HG03469 (cell line): Measurements from ENCODE around the gene ACOT7.

Experiments used
- ATAC-seq: cut with Tn5 transposase; IDR thresholded peaks from one replicate; pipeline ENCODE4 v1.9.1; 2021; ENCODE audit warnings: mild to moderate bottlenecking, moderate library complexity, moderate number of reproducible peaks; ENCODE audit not compliant: unreplicated experiment

ACOT7 gene

DNA sequence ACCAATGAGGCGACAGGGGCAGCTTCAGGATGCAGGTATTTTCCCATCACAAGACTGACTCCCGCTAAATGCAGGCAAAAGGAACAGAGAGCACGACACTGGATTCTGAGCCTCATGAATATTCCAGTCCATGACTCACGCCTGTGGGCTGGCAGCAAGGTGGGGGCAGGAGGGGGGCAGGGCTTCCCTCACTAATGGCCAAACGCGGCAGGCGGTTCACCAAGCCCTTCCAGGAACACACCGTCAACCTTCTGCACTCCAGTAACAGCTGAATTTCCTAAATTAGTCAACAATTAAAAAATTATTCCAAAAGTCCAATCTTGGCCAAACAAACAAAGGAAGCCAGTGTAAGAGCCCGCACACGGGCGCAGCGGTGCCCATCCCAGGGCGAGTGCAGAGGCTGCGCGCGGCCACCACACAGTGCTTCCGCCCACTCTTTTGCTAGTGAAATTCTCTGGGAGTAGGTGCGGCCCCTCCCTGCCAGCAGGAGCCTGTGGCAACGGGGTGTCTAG, 120.1 kb downstream of the ACOT7 start:
- ATAC-seq = no peak

DNA sequence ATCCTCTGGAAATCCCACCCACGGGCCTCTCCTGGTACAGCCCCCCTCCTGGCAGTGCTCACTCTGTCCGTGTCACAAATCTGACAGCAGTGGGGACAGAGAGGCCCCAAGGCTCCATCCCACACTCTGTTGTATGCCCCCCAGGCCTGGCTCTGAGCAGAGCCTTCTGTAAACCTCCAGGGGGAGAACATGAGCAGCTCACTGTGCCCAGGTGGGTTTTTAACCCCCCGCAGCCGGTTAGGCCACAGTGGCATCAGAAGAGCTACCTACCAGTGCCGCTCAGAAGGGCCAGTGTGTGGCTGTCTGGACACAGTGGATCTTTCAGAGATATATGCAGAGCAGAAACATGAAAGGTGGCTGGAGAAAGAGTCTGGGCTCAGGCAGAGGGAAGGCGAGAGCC, 120.7 kb downstream of the ACOT7 start:
- ATAC-seq = no peak

DNA sequence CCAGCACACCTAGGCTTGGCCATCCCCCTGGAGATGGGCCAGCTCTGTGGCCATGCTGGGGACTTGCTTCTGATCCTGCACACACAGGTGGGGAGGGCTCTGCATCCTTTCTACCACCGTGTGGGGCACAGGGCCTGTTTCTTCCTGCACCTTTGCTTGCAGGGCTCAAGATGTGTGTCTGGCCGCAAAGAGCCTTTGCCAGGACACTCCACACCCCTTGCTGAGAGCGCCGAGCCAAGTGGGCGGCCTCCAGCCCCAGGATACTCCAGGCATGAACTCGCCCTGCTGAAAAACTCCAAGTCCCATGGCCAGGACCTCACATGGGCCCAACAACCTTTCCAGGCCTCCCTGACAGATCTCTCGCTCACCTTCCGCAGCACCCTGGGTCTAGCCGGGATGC, 121.1 kb downstream of the ACOT7 start:
- ATAC-seq = no peak

DNA sequence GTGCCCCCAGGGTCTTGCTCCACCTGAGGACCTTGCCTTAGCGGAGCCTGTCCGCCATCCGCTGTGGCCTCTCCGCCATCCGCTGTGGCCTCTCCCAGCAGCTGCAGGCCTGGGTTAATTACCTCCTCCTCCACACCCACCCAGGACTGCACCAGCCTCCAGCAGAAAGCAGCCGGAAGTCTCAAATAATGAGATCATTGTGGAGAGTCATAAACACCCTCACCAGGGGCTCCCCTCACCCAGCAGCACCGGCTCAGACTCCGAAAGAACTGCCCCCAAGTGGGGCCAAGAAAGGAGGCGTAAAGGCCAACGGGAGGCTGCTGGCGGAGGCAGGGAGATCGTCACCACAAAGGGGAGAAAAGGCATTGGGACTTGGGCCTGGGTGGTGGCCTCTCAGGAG, 122.0 kb downstream of the ACOT7 start:
- no peak for ATAC-seq

DNA sequence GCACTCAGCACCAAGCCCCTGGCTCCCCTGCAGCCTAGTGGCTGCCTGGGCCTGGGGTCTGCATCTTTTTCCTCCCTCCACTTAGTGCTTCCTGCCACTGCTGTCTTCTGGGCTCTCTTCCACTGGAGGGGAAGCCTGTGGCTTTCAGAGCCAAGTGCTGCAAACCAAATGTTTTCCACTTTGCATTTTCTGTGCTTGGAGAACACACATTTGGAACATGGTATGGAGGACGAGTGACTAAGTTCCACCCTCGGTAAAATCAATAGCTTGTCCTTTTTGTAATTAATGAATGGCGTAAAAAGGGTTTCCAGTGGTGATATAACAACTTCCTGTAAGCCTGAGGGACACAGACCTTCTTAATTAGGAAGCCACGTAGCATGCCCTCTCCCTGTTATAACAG, 122.6 kb downstream of the ACOT7 start:
- no peak for ATAC-seq

DNA sequence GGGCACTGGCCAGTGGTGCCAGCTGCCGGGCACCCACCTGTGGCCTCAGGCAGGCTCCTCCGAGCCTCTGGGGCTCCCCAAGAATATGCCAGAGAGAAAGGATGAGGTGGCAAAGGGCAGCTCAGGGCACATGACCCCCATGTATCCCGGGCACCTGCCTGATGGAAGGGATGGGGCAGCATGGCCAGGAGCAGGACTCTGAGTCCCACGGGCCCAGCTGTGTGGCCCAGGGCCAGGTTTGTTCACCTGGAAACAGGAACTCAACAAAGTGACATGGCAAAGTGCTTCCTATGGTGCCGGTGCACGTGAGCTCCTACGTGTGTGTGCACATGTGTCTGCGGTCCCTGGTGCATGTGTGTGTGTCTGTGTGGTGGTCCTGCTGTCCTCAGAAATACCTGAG, 123.2 kb downstream of the ACOT7 start:
- no peak for ATAC-seq

DNA sequence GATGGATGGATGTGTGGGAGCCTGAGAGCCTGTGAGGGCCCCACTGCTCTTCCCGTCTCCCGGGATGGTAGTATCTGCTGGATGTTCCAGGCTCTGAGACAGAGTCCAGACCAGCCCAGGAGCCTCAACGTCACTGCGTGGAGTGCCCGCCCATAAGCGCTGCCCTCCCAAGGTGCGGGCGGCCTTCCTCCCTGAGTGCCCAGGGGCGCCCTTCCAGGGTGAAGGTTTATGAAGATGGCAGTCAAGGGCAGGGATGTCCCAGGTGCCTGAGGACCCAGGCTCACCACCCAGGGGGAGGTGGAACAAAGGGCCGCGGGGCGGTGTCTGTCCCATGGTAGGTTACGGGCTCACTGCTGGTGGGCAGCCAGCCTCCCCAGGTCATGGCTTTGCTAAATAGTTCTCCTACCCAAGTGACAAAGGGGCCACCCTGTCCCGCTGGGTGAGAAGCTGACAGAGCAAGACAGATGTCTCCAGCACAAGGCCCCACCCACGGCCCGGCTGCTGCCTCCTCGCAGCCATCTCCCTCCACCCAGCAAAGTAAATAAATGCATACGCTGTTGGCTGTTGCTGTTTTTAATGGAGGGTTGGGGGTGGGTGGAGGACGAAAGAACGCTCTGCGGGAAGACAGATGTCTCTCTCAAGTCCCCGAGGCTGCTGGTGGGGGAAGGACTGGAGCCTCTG, 123.7 kb downstream of the ACOT7 start:
- no peak for ATAC-seq

DNA sequence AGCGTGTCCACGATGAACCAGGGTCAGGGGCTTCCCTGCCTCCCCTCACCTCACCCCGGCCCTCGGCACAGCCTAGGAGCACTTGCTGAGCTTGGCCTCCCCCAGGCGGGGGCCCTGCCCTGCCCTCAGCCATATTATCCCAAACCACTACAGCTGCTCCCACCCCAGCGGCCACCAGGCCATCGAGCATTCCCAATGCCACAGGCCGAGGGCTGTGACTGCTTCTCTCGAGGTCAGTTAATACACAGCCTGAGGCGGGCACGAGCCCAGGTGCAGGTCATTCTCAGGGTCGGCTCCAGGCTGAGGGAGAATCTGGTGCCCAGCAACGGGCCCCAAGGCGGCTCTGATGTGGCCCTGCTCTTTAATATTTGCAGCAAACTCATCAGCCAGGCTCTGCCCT, 124.3 kb downstream of the ACOT7 start:
- no peak for ATAC-seq

DNA sequence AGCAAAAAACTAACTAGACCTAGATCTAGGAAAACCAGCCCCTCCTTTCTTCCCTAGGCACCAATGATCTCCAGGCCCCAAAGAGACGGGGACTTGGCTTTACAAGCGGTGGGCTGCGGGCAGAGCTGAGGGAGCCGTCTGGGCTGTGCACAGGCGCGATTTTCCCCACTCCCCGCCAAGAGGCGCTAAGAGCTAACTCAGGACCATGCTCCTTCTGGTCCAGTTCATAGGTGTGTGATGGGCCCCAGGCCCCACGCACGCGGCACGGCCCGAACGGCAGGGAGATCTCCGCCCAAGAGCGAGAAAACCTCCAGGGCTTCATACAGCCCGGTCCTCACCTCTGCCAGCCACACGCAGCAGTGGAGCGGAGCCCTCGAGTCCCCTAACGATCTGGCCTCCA, 125.2 kb downstream of the ACOT7 start:
- ATAC-seq = no peak

DNA sequence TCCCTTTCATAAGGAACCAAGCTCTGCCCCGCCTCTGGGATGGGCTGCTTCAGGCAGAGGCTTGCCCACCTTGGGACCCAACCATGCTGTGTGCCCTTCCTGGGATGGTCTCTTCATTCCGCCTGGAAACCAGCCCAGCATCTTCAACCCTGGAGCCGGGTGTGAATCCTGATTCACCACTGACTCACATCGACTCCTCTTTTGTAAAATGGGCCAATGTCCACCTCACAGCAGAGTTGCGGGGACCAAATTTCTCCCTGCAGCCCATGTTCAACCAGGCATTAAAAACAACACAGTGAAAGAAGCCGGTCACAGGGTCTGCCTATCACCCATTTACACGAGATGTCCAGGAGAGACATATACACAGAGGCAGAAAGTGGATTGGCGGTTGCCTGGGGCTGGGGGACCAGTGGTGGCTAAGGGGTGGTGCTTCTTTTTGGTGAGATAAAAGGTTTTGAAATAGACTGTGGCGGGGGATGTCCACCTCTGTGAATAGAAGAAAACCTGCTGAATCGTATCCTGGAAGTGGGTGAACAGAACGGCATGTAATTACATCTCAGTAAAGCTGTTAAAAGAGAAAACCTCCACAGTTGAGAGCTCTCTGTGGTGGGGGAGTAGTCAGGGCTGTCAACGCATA, 125.8 kb downstream of the ACOT7 start:
- ATAC-seq = no peak

DNA sequence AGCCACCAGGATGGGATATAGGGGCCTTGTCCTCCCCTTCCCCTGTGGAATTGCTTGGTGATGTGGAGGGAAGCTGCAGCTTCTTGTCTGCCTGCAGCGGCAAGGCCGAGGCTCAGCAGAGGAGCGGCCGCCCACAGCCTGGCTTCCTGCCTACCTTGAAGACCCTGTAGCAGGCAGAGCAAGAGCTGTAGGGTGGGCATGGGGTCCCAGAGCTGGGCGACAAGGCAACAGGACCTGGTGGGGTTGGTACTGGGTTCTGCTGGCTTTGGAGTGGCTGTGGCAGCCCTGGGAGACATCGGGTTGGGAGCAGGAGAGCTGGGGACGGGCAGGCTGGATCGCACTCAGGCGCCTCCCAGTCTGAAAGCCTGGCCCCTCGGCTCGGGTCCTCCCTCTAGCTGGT, 126.9 kb downstream of the ACOT7 start:
- no peak for ATAC-seq

DNA sequence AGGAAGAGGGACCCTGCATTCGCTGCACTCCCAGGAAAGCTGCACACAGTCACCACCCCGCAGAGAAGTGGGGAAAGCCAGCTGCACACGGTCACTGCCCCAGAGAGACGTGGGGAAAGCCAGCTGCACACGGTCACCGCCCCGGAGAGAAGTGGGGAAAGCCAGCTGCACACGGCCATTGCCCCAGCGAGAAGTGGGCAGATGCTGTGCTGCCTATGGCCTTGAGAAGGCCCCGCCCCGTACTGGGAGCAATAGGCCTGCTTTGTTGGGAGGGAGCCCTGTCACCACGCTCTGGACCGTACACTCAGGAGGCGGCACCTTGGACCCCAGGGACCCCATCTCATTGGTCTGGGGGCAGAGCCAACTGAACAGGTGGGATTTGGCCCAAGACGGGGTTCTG, 128.4 kb downstream of the ACOT7 start:
- ATAC-seq = no peak

DNA sequence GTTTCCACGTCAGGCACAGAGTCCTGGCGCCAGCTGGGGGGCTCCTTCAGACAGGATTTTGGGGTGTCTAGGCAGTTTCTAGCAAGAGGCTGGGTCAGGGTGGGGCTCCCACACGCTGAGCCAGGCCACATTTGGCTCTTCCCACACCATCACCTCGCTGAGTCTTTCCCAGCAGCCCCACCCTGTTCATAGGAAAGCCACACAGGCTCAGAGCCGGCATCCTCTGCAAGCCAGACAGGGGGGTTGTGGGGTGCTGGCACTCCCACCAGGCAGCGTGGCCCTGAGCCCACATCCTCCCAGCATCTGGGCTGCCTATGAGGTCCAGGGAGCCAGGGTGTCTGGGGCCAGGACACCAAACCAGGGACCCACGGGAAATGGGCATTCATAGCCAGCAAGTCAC, 129.9 kb downstream of the ACOT7 start:
- ATAC-seq = no peak

DNA sequence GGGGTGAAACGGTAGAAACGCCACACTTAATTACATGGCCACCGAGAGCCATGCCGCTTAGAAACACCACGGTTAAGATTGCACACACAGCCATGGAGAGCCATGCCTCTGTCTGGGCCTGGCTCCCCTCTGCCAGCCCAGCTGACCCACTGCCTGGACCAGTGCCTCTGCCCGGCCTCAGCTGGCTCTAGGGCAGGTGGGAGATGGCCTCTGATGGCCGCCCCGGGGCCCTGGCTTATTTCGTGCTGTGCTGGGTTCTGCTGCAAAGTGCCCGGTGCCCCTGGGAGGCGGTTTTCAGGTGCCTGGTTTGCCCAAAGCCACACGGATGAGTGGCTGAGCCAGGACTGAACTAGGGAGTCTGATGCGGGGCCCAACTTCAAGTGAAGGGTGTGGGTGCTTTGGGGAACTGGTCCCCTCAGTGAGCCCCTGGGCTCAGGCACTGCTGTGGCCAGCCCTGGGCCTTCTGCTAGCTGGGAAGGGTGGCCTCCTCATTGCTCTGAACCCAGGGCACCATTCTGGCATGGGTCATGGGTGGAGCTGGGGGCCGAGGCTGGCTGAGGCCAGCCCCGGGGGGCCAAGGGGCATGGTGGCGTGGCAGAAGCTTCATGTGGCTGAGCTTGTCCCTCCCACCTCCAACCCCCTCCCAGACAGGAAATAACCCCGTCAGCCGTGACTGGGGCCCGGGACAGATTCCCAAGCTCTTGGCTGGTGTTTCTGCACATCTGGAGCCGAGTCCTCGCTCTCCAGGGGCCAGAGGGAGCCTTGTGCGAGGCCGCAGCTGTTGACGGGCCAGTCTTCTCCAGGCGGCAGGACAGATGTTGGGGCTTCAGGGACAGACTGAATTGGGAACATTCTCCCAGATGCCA, 130.8 kb downstream of the ACOT7 start:
- ATAC-seq = no peak

DNA sequence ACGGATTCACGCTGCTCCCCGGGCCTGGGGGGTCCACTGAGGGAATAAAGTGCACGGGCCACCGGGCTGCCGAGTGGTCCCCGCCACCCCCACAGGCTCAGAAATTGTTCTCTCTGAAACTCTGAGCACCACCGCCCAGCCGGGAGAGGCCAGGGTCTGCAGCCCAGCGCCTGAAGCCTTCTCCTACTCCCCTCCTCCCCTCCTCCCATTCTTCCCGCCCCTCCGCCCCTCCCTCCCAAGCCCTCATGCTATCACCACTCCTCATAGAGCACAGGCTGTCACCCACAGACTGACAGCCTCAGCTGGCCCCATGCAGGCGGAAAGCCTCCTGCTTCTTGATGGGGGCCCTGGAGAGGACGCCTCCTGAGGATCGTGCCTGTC, 132.0 kb downstream of the ACOT7 start:
- ATAC-seq = no peak

DNA sequence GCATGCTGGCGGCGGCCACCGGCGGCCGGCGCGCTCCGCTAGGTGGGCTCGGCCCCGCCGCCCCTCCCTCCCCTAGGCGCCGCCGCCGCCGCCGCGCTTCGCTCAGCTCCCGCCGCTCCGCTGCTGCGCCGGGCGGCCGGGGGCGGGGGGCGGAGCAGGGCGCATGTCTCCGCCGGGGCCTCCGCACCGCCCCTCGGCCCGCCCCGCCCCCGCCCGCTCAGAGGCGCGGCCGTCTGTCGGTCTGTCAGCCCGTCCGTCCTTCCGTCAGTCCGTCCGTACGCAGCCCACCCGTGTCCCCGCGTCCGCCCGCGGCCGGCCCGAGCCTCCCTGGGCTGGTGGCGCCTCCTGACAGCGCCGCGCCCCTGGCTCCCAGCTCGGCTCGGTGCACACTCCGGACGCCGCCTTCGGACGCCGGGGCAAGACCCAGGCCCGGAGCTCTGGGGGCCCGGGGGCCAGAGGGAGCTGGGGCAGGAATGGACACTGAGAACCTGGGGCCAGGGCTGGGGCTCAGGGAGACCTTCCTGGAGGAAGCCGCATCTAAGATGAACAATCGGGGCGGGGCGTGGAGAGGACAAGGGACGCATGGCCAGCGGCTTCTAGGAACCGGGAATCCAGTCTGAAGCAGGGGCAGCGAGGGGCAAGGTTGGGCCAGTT, 132.5 kb downstream of the ACOT7 start, which contains the start of gene GPR153:
TSS of gene GPR153 (minus strand) at position 138 of the 654 bp plus-strand sequence. CDS start 6,193 bp downstream, outside the sequence.
- no peak for ATAC-seq

DNA sequence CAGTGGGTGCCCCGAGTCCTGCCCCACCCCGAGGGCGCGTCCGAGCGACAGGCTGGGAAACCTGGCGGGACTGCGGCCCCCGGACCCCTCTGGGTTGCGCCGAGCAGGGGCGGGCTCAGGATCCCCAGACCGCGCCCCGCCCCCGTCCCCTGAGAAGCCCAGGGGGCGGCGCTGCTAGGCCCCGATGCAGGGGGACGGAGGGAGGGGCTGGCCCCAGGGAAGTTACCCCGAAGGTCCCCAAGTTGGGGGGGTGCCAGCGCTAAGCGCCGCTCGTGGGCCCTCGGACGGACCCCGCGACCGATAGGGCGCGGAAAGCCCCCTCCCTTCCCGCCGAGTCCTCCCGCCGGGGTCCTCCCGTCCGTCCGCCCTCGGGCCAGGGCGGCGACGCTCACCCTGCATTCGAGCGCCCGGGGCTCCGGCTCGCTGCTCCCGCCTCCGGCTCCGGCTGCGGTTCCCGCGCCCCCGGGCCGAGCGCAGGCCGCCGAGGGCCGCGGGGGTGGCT, 133.1 kb downstream of the ACOT7 start:
- ATAC-seq = no peak

DNA sequence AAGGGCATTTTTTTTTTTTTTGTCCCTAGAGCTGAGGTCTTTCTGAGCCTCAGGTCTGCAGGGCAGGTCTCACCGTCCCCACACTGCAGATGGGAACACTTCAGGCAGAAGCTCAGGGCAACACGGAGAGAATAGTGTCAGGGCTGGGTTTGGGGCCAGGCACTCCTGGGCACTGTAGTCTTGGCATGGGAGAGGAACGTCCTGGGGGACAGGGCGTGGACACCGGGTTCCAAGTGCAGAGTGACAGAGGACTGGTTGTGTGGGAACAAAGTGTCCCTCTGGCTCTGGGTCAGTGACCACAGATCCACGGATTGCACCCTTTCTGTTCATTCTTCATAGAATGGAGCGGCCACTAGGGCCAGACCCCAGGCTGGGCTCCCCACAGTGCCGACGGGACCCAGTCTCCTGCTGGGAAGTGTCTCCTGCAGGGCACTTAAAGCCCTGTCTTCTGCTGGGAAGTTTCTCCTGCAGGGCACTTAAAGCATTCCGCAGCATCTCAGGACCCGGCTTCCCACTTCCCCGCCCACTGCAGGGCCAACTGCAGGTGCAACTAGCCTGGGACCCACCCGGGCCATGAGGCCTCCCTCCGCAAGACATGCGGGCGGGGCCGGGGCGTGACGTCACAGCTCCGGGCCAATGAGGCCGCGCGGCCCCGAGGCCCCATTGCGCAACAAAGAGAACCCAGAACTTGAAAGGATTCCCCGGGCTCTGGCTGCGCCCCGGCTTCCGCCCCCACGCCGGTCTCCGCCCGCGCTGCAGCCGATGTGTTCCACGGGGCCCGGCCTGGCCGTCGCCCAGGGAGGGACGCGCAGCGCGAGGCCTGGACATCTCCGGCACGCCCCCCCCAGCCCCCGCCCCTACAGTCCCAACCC, 133.8 kb downstream of the ACOT7 start:
- no peak for ATAC-seq

DNA sequence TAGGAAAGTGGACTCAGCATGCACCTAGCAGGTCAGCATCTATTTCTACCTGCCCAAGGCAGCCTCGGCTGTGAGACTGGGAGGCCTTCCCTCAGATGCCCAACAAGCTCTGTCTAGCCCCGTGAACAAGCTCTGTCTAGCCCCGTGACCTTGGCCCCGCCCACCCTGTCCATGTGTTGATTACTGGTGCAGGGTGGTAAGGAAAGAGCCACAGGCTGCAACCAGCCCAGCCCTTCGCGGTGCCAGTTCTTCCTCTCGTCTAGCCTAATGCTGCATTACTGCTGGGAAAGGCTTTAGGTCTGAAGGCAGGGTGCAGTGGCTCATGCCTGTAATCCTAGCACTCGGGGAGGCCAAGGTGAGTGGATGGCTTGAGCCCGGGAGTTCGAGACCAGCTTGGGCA, 134.9 kb downstream of the ACOT7 start:
- ATAC-seq = no peak

DNA sequence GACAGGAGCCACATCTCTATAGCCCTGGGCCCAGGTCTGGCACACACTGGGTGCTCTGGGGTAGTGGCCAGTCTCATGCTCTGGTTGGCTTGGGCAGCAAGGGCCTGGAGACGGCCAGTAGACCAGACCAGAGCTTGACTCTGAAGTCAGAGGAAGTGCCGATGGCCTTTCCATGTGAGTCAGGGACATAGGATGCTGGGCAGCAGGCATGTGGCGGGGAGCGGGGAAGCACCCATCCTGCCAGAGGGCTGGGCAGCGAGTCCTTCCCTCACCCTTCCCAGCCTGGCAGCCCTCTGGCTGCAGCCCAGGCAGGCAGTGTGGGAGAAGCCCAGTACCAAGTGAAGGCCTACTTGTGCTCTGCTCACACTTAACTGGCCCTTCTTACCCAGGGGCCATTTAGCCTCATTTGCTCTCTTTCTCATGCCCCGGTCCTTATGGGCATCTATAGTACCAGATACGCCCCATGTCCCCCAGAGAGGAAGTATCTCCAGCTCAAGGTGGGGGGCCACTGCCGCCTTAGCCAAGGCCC, 136.0 kb downstream of the ACOT7 start:
- no peak for ATAC-seq
